H9 (cell line): ENCODE measurements around the gene ADORA1. TPM values are rescaled to one million over a fixed set of nuclear protein-coding genes. Genes with fewer than 3 reads are reported as not detected.

Experiments used
- DNase-seq: peaks from one replicate; pipeline ENCODE4 v3.0.0-alpha.2; 2017
- H2AFZ ChIP-seq: one replicate; pipeline ENCODE4 v1.6.1; 2013; ENCODE audit warnings: mild to moderate bottlenecking, low read length, control low read depth, moderate library complexity
- H2AK5ac ChIP-seq: 2 replicates; pipeline ENCODE4 v1.6.1; 2013; ENCODE audit warnings: low read length, control low read depth, mixed read lengths; ENCODE audit not compliant: insufficient read length
- H2BK120ac ChIP-seq: one replicate; pipeline ENCODE4 v1.6.1; 2013; ENCODE audit warnings: low read depth, mild to moderate bottlenecking, low read length, control low read depth, inconsistent platforms; ENCODE audit not compliant: poor library complexity, severe bottlenecking
- H2BK12ac ChIP-seq: 2 replicates; pipeline ENCODE4 v1.6.1; 2013; ENCODE audit warnings: low read length, control low read depth, mixed read lengths, low read depth; ENCODE audit not compliant: insufficient read length
- H2BK15ac ChIP-seq: 2 replicates; pipeline ENCODE4 v1.6.1; 2013; ENCODE audit warnings: low read depth, low read length, control low read depth
- H2BK20ac ChIP-seq: one replicate; pipeline ENCODE4 v1.6.1; 2013; ENCODE audit warnings: low read depth, mild to moderate bottlenecking, low read length, control low read depth, inconsistent platforms; ENCODE audit not compliant: poor library complexity, severe bottlenecking
- H2BK5ac ChIP-seq: 2 replicates; pipeline ENCODE4 v1.6.1; 2013; ENCODE audit warnings: low read length, control low read depth, mixed read lengths; ENCODE audit not compliant: insufficient read length
- H3K14ac ChIP-seq: 2 replicates; pipeline ENCODE4 v1.6.1; 2013; ENCODE audit warnings: low read length, control low read depth; ENCODE audit not compliant: insufficient read depth
- H3K18ac ChIP-seq: 2 replicates; pipeline ENCODE4 v1.6.1; 2013; ENCODE audit warnings: low read depth, mild to moderate bottlenecking, mixed read lengths, low read length, control low read depth; ENCODE audit not compliant: insufficient read length
- H3K23ac ChIP-seq: 2 replicates; pipeline ENCODE4 v1.6.1; 2013; ENCODE audit warnings: low read length, control low read depth, mixed read lengths, low read depth; ENCODE audit not compliant: insufficient read length
- H3K23me2 ChIP-seq: 2 replicates; pipeline ENCODE4 v1.6.1; 2013; ENCODE audit warnings: low read depth, mild to moderate bottlenecking, mixed read lengths, low read length, control low read depth; ENCODE audit not compliant: insufficient read length, poor library complexity, severe bottlenecking
- H3K27ac ChIP-seq: 2 replicates; pipeline ENCODE4 v1.5.1; 2013; ENCODE audit warnings: low read length, control low read depth, mixed read lengths, low read depth; ENCODE audit not compliant: insufficient read length
- H3K27me3 ChIP-seq: 2 replicates; pipeline ENCODE4 v1.6.1; 2013; ENCODE audit warnings: low read length, control low read depth, inconsistent platforms; ENCODE audit not compliant: insufficient read depth
- H3K4ac ChIP-seq: 2 replicates; pipeline ENCODE4 v1.6.1; 2013; ENCODE audit warnings: low read depth, mild to moderate bottlenecking, control low read depth, inconsistent platforms, low read length, moderate library complexity
- H3K4me1 ChIP-seq: 2 replicates; pipeline ENCODE4 v1.6.1; 2013; ENCODE audit warnings: low read length, control low read depth, inconsistent platforms; ENCODE audit not compliant: insufficient read depth
- H3K4me2 ChIP-seq: 2 replicates; pipeline ENCODE4 v1.6.1; 2013; ENCODE audit warnings: low read length, control low read depth, mixed read lengths; ENCODE audit not compliant: insufficient read length, insufficient read depth
- H3K56ac ChIP-seq: 2 replicates; pipeline ENCODE4 v1.6.1; 2013; ENCODE audit warnings: low read depth, mild to moderate bottlenecking, mixed read lengths, low read length, control low read depth; ENCODE audit not compliant: insufficient read length
- H3K79me1 ChIP-seq: 2 replicates; pipeline ENCODE4 v1.6.1; 2013; ENCODE audit warnings: low read depth, mild to moderate bottlenecking, moderate library complexity, low read length, control low read depth, inconsistent platforms; ENCODE audit not compliant: insufficient read depth, poor library complexity, severe bottlenecking
- H3K79me2 ChIP-seq: 2 replicates; pipeline ENCODE4 v1.6.1; 2013; ENCODE audit warnings: low read length, control low read depth, inconsistent platforms; ENCODE audit not compliant: insufficient read depth
- H3K9ac ChIP-seq: 2 replicates; pipeline ENCODE4 v1.6.1; 2013; ENCODE audit warnings: low read length, control low read depth, mixed read lengths; ENCODE audit not compliant: insufficient read length; ENCODE audit errors: extremely low read depth
- H3K9me3 ChIP-seq: one replicate; pipeline ENCODE4 v1.6.1; 2013; ENCODE audit warnings: low read depth, low read length, inconsistent platforms; ENCODE audit not compliant: control insufficient read depth
- H3T11ph ChIP-seq: one replicate; pipeline ENCODE4 v1.6.1; 2013; ENCODE audit warnings: mild to moderate bottlenecking, low read length, control low read depth, inconsistent platforms
- H4K20me1 ChIP-seq: one replicate; pipeline ENCODE4 v1.6.1; 2013; ENCODE audit not compliant: control insufficient read depth, insufficient read length, insufficient read depth
- H4K5ac ChIP-seq: 2 replicates; pipeline ENCODE4 v1.6.1; 2013; ENCODE audit warnings: low read depth, mild to moderate bottlenecking, mixed read lengths, low read length, control low read depth; ENCODE audit not compliant: insufficient read length
- H4K8ac ChIP-seq: replicated peaks from 2 replicates; pipeline ENCODE4 v1.6.1; 2013; ENCODE audit warnings: low read length, control low read depth, mixed read lengths, low read depth; ENCODE audit not compliant: insufficient read length
- H4K91ac ChIP-seq: 2 replicates; pipeline ENCODE4 v1.6.1; 2013; ENCODE audit warnings: low read depth, mild to moderate bottlenecking, moderate library complexity, mixed read lengths, low read length, control low read depth; ENCODE audit not compliant: insufficient read length
- H3K27ac Mint-ChIP-seq, 3 experiments: 2 replicates in 2 of 3; 3 replicates in 1 of 3; pipeline ENCODE4 v1.8.0; 2020 to 2021; ENCODE audit warnings: mixed read lengths in 3 of 3, mild to moderate bottlenecking in 1 of 3, moderate library complexity in 1 of 3
- H3K27me3 Mint-ChIP-seq: 2 replicates; pipeline ENCODE4 v1.8.0; 2021; ENCODE audit warnings: low read depth, mild to moderate bottlenecking, moderate library complexity, mixed read lengths
- H3K36me3 Mint-ChIP-seq, 3 experiments: 2 replicates in 2 of 3; 3 replicates in 1 of 3; pipeline ENCODE4 v1.8.0; 2020 to 2021; ENCODE audit warnings: low read depth in 3 of 3, mixed read lengths in 3 of 3; ENCODE audit not compliant: insufficient read depth in 1 of 3
- H3K4me1 Mint-ChIP-seq, 2 experiments: 2 replicates each; pipeline ENCODE4 v1.8.0; 2020; ENCODE audit warnings: mixed read lengths in 2 of 2
- H3K4me3 Mint-ChIP-seq, 2 experiments: 2 replicates in 1 of 2; 3 replicates in 1 of 2; pipeline ENCODE4 v1.8.0; 2020 to 2021; ENCODE audit warnings: mild to moderate bottlenecking in 2 of 2, mixed read lengths in 2 of 2, moderate library complexity in 1 of 2
- H3K9me3 Mint-ChIP-seq, 2 experiments: 2 replicates in 1 of 2; 3 replicates in 1 of 2; pipeline ENCODE4 v1.8.0; 2020; ENCODE audit warnings: mild to moderate bottlenecking in 2 of 2, mixed read lengths in 2 of 2, moderate library complexity in 1 of 2
- WGBS: extraction: QIAGEN DNeasy Blood & Tissue Kit; methylation state at CpG from one replicate; pipeline ENCODE4 v1.1.7; 2013; ENCODE audit warnings: missing lambda C conversion rate, low lambda C conversion rate, mixed read lengths; ENCODE audit not compliant: insufficient read length; ENCODE audit errors: extremely low coverage; 5-methylcytosine and 5-hydroxymethylcytosine counted together
- total RNA-seq: library from RNA; stranded (reverse); gene quantifications from 2 replicates; pipeline ENCODE4 v1.2.1, GENCODE V29; 2021
- TF ChIP-seq, protein P1 (sequence below): fragments of 200-600 bp; sonication (generic); conservative IDR thresholded peaks from 3 replicates; pipeline ENCODE4 v1.8.0; 2021; ENCODE audit warnings: antibody characterized with exemption, mild to moderate bottlenecking

Gene ADORA1
- total RNA-seq, 1 experiment from 2014 or later = 1.3 TPM

DNA sequence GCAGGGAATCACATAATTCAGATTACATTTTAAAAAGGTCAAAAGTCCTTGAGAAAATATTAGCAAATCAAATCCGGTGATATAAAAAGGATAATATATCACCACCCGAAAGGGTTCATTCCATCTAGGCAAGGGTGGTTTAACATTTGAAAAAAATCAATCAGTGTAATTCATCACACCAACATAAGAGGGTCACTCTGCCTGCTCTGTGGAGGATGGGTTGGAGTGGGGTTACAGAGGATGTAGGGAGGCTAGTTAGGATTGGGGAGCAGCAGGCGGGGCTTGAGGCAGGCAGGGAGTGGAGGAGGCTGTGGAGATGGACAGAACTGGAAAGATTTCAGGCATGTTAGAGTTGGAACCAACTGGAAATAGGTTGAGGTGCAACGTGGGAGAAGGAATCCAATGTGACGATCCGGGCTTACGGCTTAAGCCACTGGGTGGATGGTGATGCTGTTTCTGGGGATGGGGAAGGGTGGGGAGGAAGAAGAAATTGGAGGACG, 12.5 kb downstream of the ADORA1 start:
- no peak overlapping the region for H3K9ac ChIP-seq
- H2BK20ac ChIP-seq = no peak overlapping the region
- H3K4ac ChIP-seq = no peak overlapping the region
- TF ChIP-seq, protein P1, sequence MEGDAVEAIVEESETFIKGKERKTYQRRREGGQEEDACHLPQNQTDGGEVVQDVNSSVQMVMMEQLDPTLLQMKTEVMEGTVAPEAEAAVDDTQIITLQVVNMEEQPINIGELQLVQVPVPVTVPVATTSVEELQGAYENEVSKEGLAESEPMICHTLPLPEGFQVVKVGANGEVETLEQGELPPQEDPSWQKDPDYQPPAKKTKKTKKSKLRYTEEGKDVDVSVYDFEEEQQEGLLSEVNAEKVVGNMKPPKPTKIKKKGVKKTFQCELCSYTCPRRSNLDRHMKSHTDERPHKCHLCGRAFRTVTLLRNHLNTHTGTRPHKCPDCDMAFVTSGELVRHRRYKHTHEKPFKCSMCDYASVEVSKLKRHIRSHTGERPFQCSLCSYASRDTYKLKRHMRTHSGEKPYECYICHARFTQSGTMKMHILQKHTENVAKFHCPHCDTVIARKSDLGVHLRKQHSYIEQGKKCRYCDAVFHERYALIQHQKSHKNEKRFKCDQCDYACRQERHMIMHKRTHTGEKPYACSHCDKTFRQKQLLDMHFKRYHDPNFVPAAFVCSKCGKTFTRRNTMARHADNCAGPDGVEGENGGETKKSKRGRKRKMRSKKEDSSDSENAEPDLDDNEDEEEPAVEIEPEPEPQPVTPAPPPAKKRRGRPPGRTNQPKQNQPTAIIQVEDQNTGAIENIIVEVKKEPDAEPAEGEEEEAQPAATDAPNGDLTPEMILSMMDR = no peak
- WGBS = no CpG with 5 or more reads among the region's 8 CpGs
- peaks cover 4 to 8% of the 10 kb centered on the region in 2 experiments; a peak in 3 of 5 replicates for H3K9me3 Mint-ChIP-seq
- H3K4me1 ChIP-seq = 0 out of 2 replicates have a peak, but pooled peaks cover 4% of the 10 kb centered on the region
- H2BK5ac ChIP-seq = no peak overlapping the region
- no peaks in the 10 kb centered on the region for H3K79me2 ChIP-seq
- no peak overlapping the region for H2BK12ac ChIP-seq
- no peak overlapping the region for H3K14ac ChIP-seq
- H3K27me3 Mint-ChIP-seq = no peaks in the 10 kb centered on the region; the same call in 1 of the 2 replicates
- no peak overlapping the region for H3K23ac ChIP-seq
- H3K56ac ChIP-seq = no peak overlapping the region
- H3K79me1 ChIP-seq = no peaks in the 10 kb centered on the region
- no peak overlapping the region for H4K91ac ChIP-seq
- no peaks in the 10 kb centered on the region for H3K23me2 ChIP-seq
- H3K27ac Mint-ChIP-seq = no peak overlapping the region
- no peak overlapping the region for H3T11ph ChIP-seq
- no peak overlapping the region for H2AFZ ChIP-seq
- H3K4me1 Mint-ChIP-seq = peaks cover 19 to 21% of the 10 kb centered on the region in 2 experiments
- H3K4me3 Mint-ChIP-seq = no peak overlapping the region
- H4K8ac ChIP-seq = no peak overlapping the region
- H4K5ac ChIP-seq = no peak overlapping the region
- H3K27ac ChIP-seq = no peak overlapping the region
- no peak overlapping the region for H2BK120ac ChIP-seq
- H3K27me3 ChIP-seq = no peaks in the 10 kb centered on the region
- H3K18ac ChIP-seq = no peak overlapping the region
- no peak overlapping the region for H2AK5ac ChIP-seq
- H2BK15ac ChIP-seq = no peak overlapping the region
- H3K4me2 ChIP-seq = no peak overlapping the region
- no peaks in the 10 kb centered on the region for H3K9me3 ChIP-seq
- H4K20me1 ChIP-seq = no peaks in the 10 kb centered on the region
- DNase-seq = no peak
- H3K36me3 Mint-ChIP-seq = peaks cover 0 to 9% (median 2%) of the 10 kb centered on the region in 3 experiments; a peak in 3 of 7 replicates
